ENCODE results near the gene DUSP18. TPM values are rescaled to one million over a fixed set of nuclear protein-coding genes. Genes with fewer than 3 reads are reported as not detected.
A peak's percentile ranks its signal among the peaks of the same experiment; 100 is the strongest.

The DUSP18 gene
- total and polyA plus RNA-seq, 9 of the 15 experiments (the other 6 are each of a cell fraction or from before 2014, with no cell fraction given), result 1.00 to 3.7 (median 1.5) TPM

- Histone ChIP-seq H3K4me3 (peak within 1 kb of the TSS; percentile 39), H4K20me1 (replicated peaks; ENCODE audit: control insufficient read depth, insufficient read depth, low read length) (no peaks in the 10 kb centered on the region), H3K9me3 (replicated peaks; ENCODE audit: control insufficient read depth, insufficient read depth, low read depth, low read length) (no peaks in the 10 kb centered on the region), H3K27ac (ENCODE audit: extremely low read depth, low read depth, low read length) (peak within 1 kb of the TSS; percentile 44; the same call in 2 of the 3 replicates), H3K9ac (ENCODE audit: insufficient read depth in 1 of 2, low read depth in 2 of 2, low read length in 2 of 2) (peak within 1 kb of the TSS; percentile 51 to 92), H3K27me3 (ENCODE audit: control insufficient read depth in 2 of 2, insufficient read depth in 2 of 2, low read length in 2 of 2) (no peaks in the 10 kb centered on the region), H3K4me1 (replicated peaks in 1 of 2; ENCODE audit: control insufficient read depth in 2 of 2, insufficient read depth in 2 of 2, low read length in 2 of 2) (peaks cover 5 to 28% of the 10 kb centered on the region in 2 experiments; a peak in 4 of 5 replicates), H3K79me2 (ENCODE audit: control insufficient read depth, insufficient read depth, low read length) (no peaks in the 10 kb centered on the region), H3K4me2 (ENCODE audit: insufficient read depth, low read length) (peak within 1 kb of the TSS; percentile 75), H3K9me1 (ENCODE audit: control insufficient read depth, insufficient read depth, low read length) (no peaks in the 10 kb centered on the region), H2AFZ (ENCODE audit: low read depth, low read length) (peak within 1 kb of the TSS; percentile 93), H3K36me3 (ENCODE audit: control insufficient read depth, insufficient read depth, low read length) (no peaks in the 10 kb centered on the region)
- POLR2A ChIA-PET, result interaction anchor here (0.6 to 2.5 kb wide), 7 partner anchors 9 to 190 kb away, joined by 3 to 13 read pairs (median 4); no protein-coding TSS in a partner anchor
- CTCF ChIA-PET (ENCODE audit: low intra/inter-chr PET ratio), result interaction anchor here (0.6 to 2.3 kb wide), 2 partner anchors 31 to 120 kb away, joined by 3 to 34 read pairs; no protein-coding TSS in a partner anchor
- BruUV-seq (replicated peaks), result no TSS peak
- intact Hi-C loops (cut with micrococcal nuclease) (loop anchor here (1.0 kb wide), 1 partner anchor 120 kb away; no protein-coding TSS in a partner anchor), in situ Hi-C loops (cut with MboI) (no loop called here)
- WGBS (ENCODE audit: insufficient coverage, low coverage, missing lambda C conversion rate), result 5% methylated on average over 37 of the region's 75 CpGs
- no peak for FAIRE-seq
- DNase-seq (ENCODE audit: extremely low read depth in 1 of 4, low spot score in 3 of 4), result peak; percentile 86 to 95 (median 93)
- ATAC-seq, result peak; percentile 94
- TF ChIP-seq ARNT (IDR thresholded peaks at IDR 0.05) (no peak), ZNF695 (CRISPR knock-in tag; IDR thresholded peaks at IDR 0.05) (no peak), KDM2B (CRISPR knock-in tag; IDR thresholded peaks at IDR 0.05) (no peak), NR2C1 (IDR thresholded peaks at IDR 0.05) (no peak), NR2C1 (tag; IDR thresholded peaks at IDR 0.05) (no peak), ZNF232 (CRISPR knock-in tag; IDR thresholded peaks at IDR 0.05) (no peak), FOXK2 (conservative IDR thresholded peaks at IDR 0.05 in 1 of 2, IDR thresholded peaks at IDR 0.05 in 1 of 2; ENCODE audit: low read depth in 2 of 2) (no peak), MAX (CRISPR knock-in tag; IDR thresholded peaks at IDR 0.05) (no peak; the same call in 1 of the 2 replicates), KAT8 (IDR thresholded peaks at IDR 0.05; ENCODE audit: low read depth) (no peak), PHB (CRISPR knock-in tag; IDR thresholded peaks at IDR 0.05) (no peak), EGR1 (conservative IDR thresholded peaks at IDR 0.05) (peak; percentile 81), EZH2 (IDR thresholded peaks at IDR 0.05; ENCODE audit: borderline replicate concordance, low read depth, low read length) (no peak)
Observed at GRCh38 chr22:30635273-30636225, 32.1 kb downstream of the DUSP18 start, which contains the start of gene SLC35E4. Gene SLC35E4, plus strand, starts transcription at chr22:30635781. Its CDS starts 670 bp downstream, at chr22:30636451.

Measured in K562 (cell line).